Activated CD8-positive, alpha-beta memory T cell treated with anti-CD3 and anti-CD28 coated beads, Interleukin-2, amount 10 ng/mL, durations not matched to agents 7 days and 5 days (primary cell): ENCODE results near the gene IDS. TPM values are rescaled to one million over a fixed set of nuclear protein-coding genes. Genes with fewer than 3 reads are reported as not detected.
"Not testable (repeated sequence)": the region's sequence is repeated elsewhere in the genome, so short reads cannot be mapped to it uniquely, and the experiment has no call there.

ENCODE experiments used
- ATAC-seq: fragments of 150-1000 bp; cut with Tn5 transposase; one replicate; pipeline ENCODE4 v1.10.0; 2021; ENCODE audit warnings: moderate library complexity
- CTCF ChIA-PET: fragments of 350-600 bp; sonication (Branson Sonifier 250); formaldehyde crosslinking; loops from one replicate; lab custom pipeline; 2021; ENCODE audit warnings: antibody characterized with exemption; lab: Charles Lee
- DNase-seq: peaks from one replicate; pipeline ENCODE4 v3.0.0-alpha.2; 2020
- H3K27ac Mint-ChIP-seq: one replicate; pipeline ENCODE4 v1.8.0; 2021; ENCODE audit warnings: mild to moderate bottlenecking, mixed read lengths
- H3K27me3 Mint-ChIP-seq: one replicate; pipeline ENCODE4 v1.8.0; 2021; ENCODE audit warnings: mixed read lengths
- H3K36me3 Mint-ChIP-seq: one replicate; pipeline ENCODE4 v1.8.0; 2021; ENCODE audit warnings: mild to moderate bottlenecking, mixed read lengths
- H3K4me1 Mint-ChIP-seq: one replicate; pipeline ENCODE4 v1.8.0; 2021; ENCODE audit warnings: mixed read lengths
- H3K4me3 Mint-ChIP-seq: one replicate; pipeline ENCODE4 v1.8.0; 2021; ENCODE audit warnings: mild to moderate bottlenecking, moderate library complexity, mixed read lengths
- H3K9me3 Mint-ChIP-seq: one replicate; pipeline ENCODE4 v1.8.0; 2022; ENCODE audit warnings: low read depth, mixed read lengths
- total RNA-seq, 2 experiments: library from RNA; stranded (reverse); gene quantifications; one replicate each; pipeline ENCODE4 v1.2.3, GENCODE V29; 2021

IDS gene
- total RNA-seq, 2 experiments from 2014 or later, result 99.6 to 106 TPM

- peak overlapping the region; percentile 91 for H3K27ac Mint-ChIP-seq
- H3K4me3 Mint-ChIP-seq, result peak overlapping the region; percentile 84
- CTCF ChIA-PET, result interaction anchor here (0.7 to 3.4 kb wide), 7 partner anchors 12 to 400 kb away, joined by 3 to 20 read pairs (median 9); partner anchors contain the start of genes EOLA2 and IDS
- peaks cover 8% of the 10 kb centered on the region for H3K36me3 Mint-ChIP-seq
- H3K4me1 Mint-ChIP-seq, result peaks cover 17% of the 10 kb centered on the region
- peak; percentile 65 for ATAC-seq
- H3K27me3 Mint-ChIP-seq, result no peaks in the 10 kb centered on the region
- peak; percentile 96 for DNase-seq
- no peaks in the 10 kb centered on the region for H3K9me3 Mint-ChIP-seq
Observed at GRCh38 chrX:149539283-149540130, 34.4 kb upstream of the IDS start.

- CTCF ChIA-PET, H3K27ac Mint-ChIP-seq, H3K27me3 Mint-ChIP-seq, ATAC-seq, H3K9me3 Mint-ChIP-seq, H3K36me3 Mint-ChIP-seq, DNase-seq, H3K4me3 Mint-ChIP-seq: not testable (repeated sequence)
- peaks cover 13% of the 10 kb centered on the region for H3K4me1 Mint-ChIP-seq
Observed at GRCh38 chrX:149537474-149537873, 32.4 kb upstream of the IDS start.

- H3K36me3 Mint-ChIP-seq, H3K27me3 Mint-ChIP-seq, DNase-seq, H3K27ac Mint-ChIP-seq, CTCF ChIA-PET, ATAC-seq, H3K4me3 Mint-ChIP-seq, H3K9me3 Mint-ChIP-seq: not testable (repeated sequence)
- H3K4me1 Mint-ChIP-seq, result peaks cover 15% of the 10 kb centered on the region
Observed at GRCh38 chrX:149534926-149535602, 30.0 kb upstream of the IDS start.

GRCh38 chrX:149533999-149534398 lies 28.9 kb upstream of the IDS start:
- ATAC-seq, DNase-seq, H3K4me3 Mint-ChIP-seq, H3K36me3 Mint-ChIP-seq, H3K27ac Mint-ChIP-seq, H3K27me3 Mint-ChIP-seq, CTCF ChIA-PET, H3K9me3 Mint-ChIP-seq: not testable (repeated sequence)
- peaks cover 12% of the 10 kb centered on the region for H3K4me1 Mint-ChIP-seq

DNA sequence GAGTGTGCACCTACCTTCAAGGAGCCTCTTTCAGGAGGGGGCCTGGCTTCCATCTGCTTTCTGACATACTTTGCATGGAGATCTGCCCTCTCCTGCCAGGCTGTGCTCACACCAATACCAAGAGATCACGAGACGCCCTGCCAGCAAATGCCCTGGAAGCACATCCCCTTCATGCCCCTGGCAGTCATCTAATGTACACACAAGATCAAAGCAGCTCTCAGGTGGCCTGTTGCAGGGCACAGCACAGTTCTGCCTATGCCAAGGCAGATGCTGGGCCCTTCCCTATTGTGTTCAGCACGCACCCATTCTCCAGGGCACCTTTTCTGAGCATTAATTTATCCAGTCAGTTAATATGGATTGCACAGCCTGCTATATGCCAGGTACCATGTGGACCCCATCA lies 27.8 kb upstream of the IDS start:
- H3K9me3 Mint-ChIP-seq, H3K4me1 Mint-ChIP-seq, H3K36me3 Mint-ChIP-seq, DNase-seq, H3K4me3 Mint-ChIP-seq, H3K27me3 Mint-ChIP-seq, CTCF ChIA-PET, H3K27ac Mint-ChIP-seq, ATAC-seq: not testable (repeated sequence)

GRCh38 chrX:149531599-149531998 lies 26.5 kb upstream of the IDS start:
- Mint-ChIP-seq H3K4me1 (peaks cover 13% of the 10 kb centered on the region), H3K36me3 (peaks cover 8% of the 10 kb centered on the region), H3K27ac (no peak overlapping the region), H3K27me3 (no peaks in the 10 kb centered on the region), H3K4me3 (no peak overlapping the region), H3K9me3 (no peaks in the 10 kb centered on the region)
- CTCF ChIA-PET, result interaction anchor here (2.1 kb wide), 1 partner anchor 27 kb away, joined by 6 read pairs; the partner anchor contains the start of gene IDS
- ATAC-seq, result no peak
- DNase-seq, result no peak

- Mint-ChIP-seq H3K4me1 (peaks cover 32% of the 10 kb centered on the region), H3K27ac (no peak overlapping the region), H3K36me3 (peaks cover 3% of the 10 kb centered on the region), H3K4me3 (no peak overlapping the region), H3K27me3 (no peaks in the 10 kb centered on the region), H3K9me3 (no peaks in the 10 kb centered on the region)
- no peak for ATAC-seq
- CTCF ChIA-PET, result interaction anchor here (0.7 to 6.3 kb wide), 7 partner anchors 9 to 410 kb away, joined by 3 to 33 read pairs (median 3); partner anchors contain the start of genes EOLA1, EOLA2 and IDS
- no peak for DNase-seq
Observed at GRCh38 chrX:149528381-149528780, 23.3 kb upstream of the IDS start.

DNA sequence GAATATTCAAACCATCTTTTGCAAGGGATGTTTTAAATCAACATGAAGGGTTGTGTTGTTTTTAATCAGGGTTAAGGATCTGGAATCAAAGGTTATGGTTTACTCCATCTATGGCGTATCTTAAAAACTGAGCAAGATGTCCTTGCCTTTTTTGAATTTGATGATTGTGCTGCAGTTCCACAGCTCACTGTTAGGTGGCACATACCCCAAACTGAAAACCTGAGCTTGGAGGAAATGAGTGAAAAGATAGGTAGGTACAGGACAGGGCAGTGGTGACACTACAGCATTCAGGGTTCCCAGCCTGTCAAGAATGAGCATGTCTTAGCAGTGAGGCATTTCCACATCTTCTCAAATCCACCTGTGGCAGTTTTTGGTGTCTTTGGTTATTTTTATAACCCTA lies 22.6 kb upstream of the IDS start:
- H3K4me3 Mint-ChIP-seq, result no peak overlapping the region
- peak overlapping the region; percentile 69 for H3K27ac Mint-ChIP-seq
- H3K9me3 Mint-ChIP-seq, result no peaks in the 10 kb centered on the region
- no peaks in the 10 kb centered on the region for H3K27me3 Mint-ChIP-seq
- H3K4me1 Mint-ChIP-seq, result peaks cover 37% of the 10 kb centered on the region
- ATAC-seq, result peak; percentile 25
- peak; percentile 54 for DNase-seq
- H3K36me3 Mint-ChIP-seq, result peaks cover 3% of the 10 kb centered on the region
- CTCF ChIA-PET, result interaction anchor here (1.0 to 6.3 kb wide), 6 partner anchors 9 to 411 kb away, joined by 3 to 33 read pairs (median 3); partner anchors contain the start of genes EOLA1, EOLA2 and IDS

GRCh38 chrX:149526318-149527033 lies 21.4 kb upstream of the IDS start:
- Mint-ChIP-seq H3K4me1 (peaks cover 45% of the 10 kb centered on the region), H3K27ac (peak overlapping the region; percentile 89)
- H3K36me3 Mint-ChIP-seq, DNase-seq, H3K9me3 Mint-ChIP-seq, ATAC-seq, H3K27me3 Mint-ChIP-seq, H3K4me3 Mint-ChIP-seq: not testable (repeated sequence)
- CTCF ChIA-PET, result interaction anchor here (0.7 to 6.3 kb wide), 5 partner anchors 10 to 16 kb away, joined by 3 to 33 read pairs (median 3); partner anchors contain the start of gene EOLA1

- DNase-seq (peak; percentile 58), ATAC-seq (peak; percentile 54)
- not testable (repeated sequence) for H3K9me3 Mint-ChIP-seq, H3K27me3 Mint-ChIP-seq, H3K36me3 Mint-ChIP-seq, H3K4me3 Mint-ChIP-seq
- Mint-ChIP-seq H3K4me1 (peaks cover 47% of the 10 kb centered on the region), H3K27ac (peak overlapping the region; percentile 89)
- CTCF ChIA-PET, result interaction anchor here (0.7 to 6.3 kb wide), 4 partner anchors 10 to 16 kb away, joined by 3 to 33 read pairs (median 3); no protein-coding TSS in a partner anchor
Observed at GRCh38 chrX:149525903-149526302, 20.8 kb upstream of the IDS start.

DNA sequence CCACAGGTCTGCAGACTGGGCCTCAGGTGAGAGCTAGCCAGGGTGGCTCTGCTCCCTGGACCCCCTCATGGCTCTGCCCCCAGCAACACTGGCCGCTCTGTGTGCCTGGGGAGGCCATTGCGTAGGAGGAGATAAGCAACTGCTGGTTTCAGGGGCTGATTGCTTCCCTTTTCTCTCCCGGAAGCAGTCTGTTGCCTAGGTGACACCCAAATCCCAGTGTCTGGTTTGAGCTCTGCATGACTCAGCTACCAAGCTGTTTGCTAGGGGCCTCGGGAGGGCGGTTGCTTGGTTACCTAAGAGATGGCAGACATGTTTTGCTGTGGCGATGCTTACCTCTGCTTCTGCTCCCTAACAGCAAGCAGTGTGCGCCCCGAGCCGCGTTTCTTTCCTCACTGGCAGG lies 20.3 kb upstream of the IDS start:
- not testable (repeated sequence) for H3K27me3 Mint-ChIP-seq, H3K4me3 Mint-ChIP-seq, H3K36me3 Mint-ChIP-seq, H3K9me3 Mint-ChIP-seq
- DNase-seq, result peak; percentile 88
- Mint-ChIP-seq H3K4me1 (peaks cover 52% of the 10 kb centered on the region), H3K27ac (peak overlapping the region; percentile 89)
- ATAC-seq, result peak; percentile 84
- CTCF ChIA-PET, result interaction anchor here (1.2 to 6.3 kb wide), 2 partner anchors 13 to 20 kb away, joined by 4 to 33 read pairs; partner anchors contain the start of gene IDS

GRCh38 chrX:149522916-149523315 lies 17.8 kb upstream of the IDS start:
- CTCF ChIA-PET, result interaction anchor here (1.4 to 3.2 kb wide), 2 partner anchors 10 to 12 kb away, joined by 5 to 29 read pairs; no protein-coding TSS in a partner anchor
- Mint-ChIP-seq H3K4me1 (peaks cover 69% of the 10 kb centered on the region), H3K36me3 (peaks cover under 1% of the 10 kb centered on the region), H3K4me3 (no peak overlapping the region), H3K27me3 (no peaks in the 10 kb centered on the region), H3K9me3 (no peaks in the 10 kb centered on the region), H3K27ac (peak overlapping the region; percentile 48)
- DNase-seq (no peak), ATAC-seq (no peak)
